Naive thymus-derived CD4-positive, alpha-beta T cell (primary cell): ENCODE results near the gene SDSL. TPM values are rescaled to one million over a fixed set of nuclear protein-coding genes. Genes with fewer than 3 reads are reported as not detected.

Source experiments
- ATAC-seq: fragments of 150-1000 bp; cut with Tn5 transposase; 2 replicates; pipeline ENCODE4 v1.10.0; 2021; ENCODE audit warnings: mild to moderate bottlenecking, moderate library complexity
- CTCF ChIA-PET: fragments of 350-600 bp; sonication (Branson Sonifier 250); formaldehyde crosslinking; loops from one replicate; lab custom pipeline; 2021; ENCODE audit warnings: antibody characterized with exemption; lab: Charles Lee
- POLR2A ChIA-PET: fragments of 350-600 bp; sonication (Branson Sonifier 250); formaldehyde crosslinking; loops from one replicate; lab custom pipeline; 2021; ENCODE audit warnings: antibody characterized with exemption, inconsistent platforms; lab: Charles Lee
- DNase-seq, 9 donors: peaks; one replicate each; pipeline versions ENCODE4 v3.0.0 to v3.0.0-alpha.2; 2020 to 2022; ENCODE audit warnings: mixed read lengths in 1 of 9
- H3K27ac ChIP-seq: one replicate; pipeline ENCODE4 v1.7.0; 2013; ENCODE audit warnings: mild to moderate bottlenecking, low read depth, low read length, moderate library complexity
- H3K27me3 ChIP-seq, 2 donors: one replicate each; pipeline ENCODE4 v1.7.0; 2013; ENCODE audit warnings: low read length in 2 of 2, mild to moderate bottlenecking in 2 of 2, moderate library complexity in 2 of 2; ENCODE audit not compliant: control insufficient read depth in 2 of 2, insufficient read depth in 2 of 2
- H3K36me3 ChIP-seq, 3 experiments: 1 replicate in 2 of 3; 2 replicates in 1 of 3; pipeline ENCODE4 v1.7.0; 2013; ENCODE audit warnings: low read length in 3 of 3, mild to moderate bottlenecking in 3 of 3, moderate library complexity in 1 of 3; ENCODE audit not compliant: insufficient read depth in 3 of 3, control insufficient read depth in 2 of 3
- H3K4me1 ChIP-seq, 2 donors: one replicate each; pipeline ENCODE4 v1.7.0; 2013; ENCODE audit warnings: low read length in 2 of 2, mild to moderate bottlenecking in 2 of 2, moderate library complexity in 1 of 2; ENCODE audit not compliant: control insufficient read depth in 2 of 2, insufficient read depth in 2 of 2
- H3K4me3 ChIP-seq: 2 replicates; pipeline ENCODE4 v1.7.0; 2013; ENCODE audit warnings: mild to moderate bottlenecking, low read length
- H3K9me3 ChIP-seq, 3 experiments: 1 replicate in 2 of 3; 2 replicates in 1 of 3; pipeline ENCODE4 v1.7.0; 2013; ENCODE audit warnings: low read length in 3 of 3; ENCODE audit not compliant: control insufficient read depth in 2 of 3
- H3K27ac Mint-ChIP-seq, 9 donors: one replicate each; pipeline ENCODE4 v1.8.0; 2020 to 2022; ENCODE audit warnings: mixed read lengths in 9 of 9, mild to moderate bottlenecking in 8 of 9, moderate library complexity in 5 of 9, inconsistent platforms in 2 of 9
- H3K27me3 Mint-ChIP-seq, 5 donors: one replicate each; pipeline ENCODE4 v1.8.0; 2021 to 2022; ENCODE audit warnings: mixed read lengths in 5 of 5, mild to moderate bottlenecking in 1 of 5
- H3K36me3 Mint-ChIP-seq, 5 donors: one replicate each; pipeline ENCODE4 v1.8.0; 2020 to 2022; ENCODE audit warnings: mixed read lengths in 5 of 5, mild to moderate bottlenecking in 3 of 5, inconsistent platforms in 1 of 5
- H3K4me1 Mint-ChIP-seq, 7 donors: one replicate each; pipeline ENCODE4 v1.8.0; 2020 to 2022; ENCODE audit warnings: mixed read lengths in 7 of 7, mild to moderate bottlenecking in 3 of 7, inconsistent platforms in 1 of 7
- H3K4me3 Mint-ChIP-seq, 10 donors: one replicate each; pipeline ENCODE4 v1.8.0; 2020 to 2022; ENCODE audit warnings: mild to moderate bottlenecking in 10 of 10, mixed read lengths in 10 of 10, moderate library complexity in 6 of 10, inconsistent platforms in 2 of 10
- H3K9me3 Mint-ChIP-seq, 11 donors: one replicate each; pipeline ENCODE4 v1.8.0; 2020 to 2022; ENCODE audit warnings: mixed read lengths in 11 of 11, mild to moderate bottlenecking in 4 of 11, inconsistent platforms in 1 of 11, moderate library complexity in 1 of 11
- intact Hi-C, 2 donors: fragments of 100-400 bp; cut with micrococcal nuclease; formaldehyde crosslinking; loops; one replicate each; pipeline ENCODE4 v1.15.1; 2023
- polyA plus RNA-seq, 2 donors: library from polyadenylated mRNA; unstranded; fragments of 300-500 nt; fragmentation: Illumina TruSeq; gene quantifications; one replicate each; pipeline ENCODE4 v1.2.3, GENCODE V29; 2021
- total RNA-seq, 6 experiments: library from RNA in 5 of 6; stranded (reverse) in 5 of 6; gene quantifications; 1 replicate in 5 of 6; 2 replicates in 1 of 6; pipeline ENCODE4 v1.2.3 and lab custom pipeline; 2021 to 2026

The SDSL gene
- total and polyA plus RNA-seq, 7 experiments from 2014 or later = 0.46 to 2.5 (median 1.7) TPM; not detected in 3

DNA sequence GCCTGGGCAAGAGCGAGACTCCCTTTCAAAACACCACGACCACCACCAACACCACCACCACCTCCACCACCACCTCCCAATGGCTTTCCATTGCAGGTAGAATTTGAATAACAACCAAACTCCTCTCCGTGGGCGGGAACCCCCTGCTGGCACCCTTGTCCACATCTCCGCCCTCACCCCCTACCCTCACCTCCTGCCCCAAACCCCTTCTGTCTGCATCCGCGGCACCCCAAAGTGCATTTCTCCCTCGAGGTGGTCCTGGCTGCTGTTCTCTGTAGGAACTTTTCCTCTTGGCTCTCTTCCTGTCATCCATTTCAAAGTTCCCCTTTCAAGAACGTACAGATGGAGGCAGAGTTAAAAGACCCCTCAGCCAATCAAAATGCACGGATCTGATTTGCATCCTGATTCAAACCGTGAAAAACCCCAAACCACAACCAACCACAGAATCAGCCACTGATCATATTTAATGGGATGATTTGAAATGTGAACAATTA is 3.8 kb downstream of the SDSL start:
- no peaks in the 10 kb centered on the region for H3K36me3 Mint-ChIP-seq
- Histone ChIP-seq H3K27me3 (no peaks in the 10 kb centered on the region), H3K4me1 (no peaks in the 10 kb centered on the region), H3K9me3 (no peaks in the 10 kb centered on the region), H3K4me3 (no peak overlapping the region), H3K36me3 (no peaks in the 10 kb centered on the region), H3K27ac (no peak overlapping the region)
- H3K27me3 Mint-ChIP-seq = peaks cover 0 to 28% (median 6%) of the 10 kb centered on the region in 5 donors
- H3K4me1 Mint-ChIP-seq = peaks cover 0 to 18% (median 7%) of the 10 kb centered on the region in 7 donors
- ATAC-seq (no peak), DNase-seq (no peak)
- ChIA-PET POLR2A (no interaction called here), CTCF (interaction anchor here (0.5 to 1.6 kb wide), 8 partner anchors 26 to 433 kb away, joined by 3 to 5 read pairs (median 3); no protein-coding TSS in a partner anchor)
- H3K9me3 Mint-ChIP-seq = peaks cover 0 to 3% (median 0%) of the 10 kb centered on the region in 11 donors
- intact Hi-C loops = loop anchor here in 1 of 2 donors (1.0 to 10.0 kb wide), 3 partner anchors 114 to 381 kb away; no protein-coding TSS in a partner anchor
- no peak overlapping the region for H3K4me3 Mint-ChIP-seq
- H3K27ac Mint-ChIP-seq = no peak overlapping the region

DNA sequence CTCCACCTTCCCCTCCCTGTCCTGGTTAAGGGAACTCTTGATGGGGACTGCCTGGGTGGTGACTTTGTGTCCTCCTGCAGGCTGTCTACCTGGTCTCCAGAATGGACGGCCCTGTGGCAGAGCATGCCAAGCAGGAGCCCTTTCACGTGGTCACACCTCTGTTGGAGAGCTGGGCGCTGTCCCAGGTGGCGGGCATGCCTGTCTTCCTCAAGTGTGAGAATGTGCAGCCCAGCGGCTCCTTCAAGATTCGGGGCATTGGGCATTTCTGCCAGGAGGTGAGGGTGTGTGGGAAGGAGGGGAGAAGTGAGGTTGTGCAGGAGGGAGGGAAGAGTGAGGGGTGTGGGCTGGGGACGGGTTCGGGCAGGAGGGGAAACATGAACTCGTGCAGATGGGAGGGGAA is 5.7 kb downstream of the SDSL start:
- CTCF ChIA-PET = no interaction called here
- H3K27me3 Mint-ChIP-seq = peaks cover 0 to 36% (median 6%) of the 10 kb centered on the region in 5 donors
- no peak for DNase-seq

DNA sequence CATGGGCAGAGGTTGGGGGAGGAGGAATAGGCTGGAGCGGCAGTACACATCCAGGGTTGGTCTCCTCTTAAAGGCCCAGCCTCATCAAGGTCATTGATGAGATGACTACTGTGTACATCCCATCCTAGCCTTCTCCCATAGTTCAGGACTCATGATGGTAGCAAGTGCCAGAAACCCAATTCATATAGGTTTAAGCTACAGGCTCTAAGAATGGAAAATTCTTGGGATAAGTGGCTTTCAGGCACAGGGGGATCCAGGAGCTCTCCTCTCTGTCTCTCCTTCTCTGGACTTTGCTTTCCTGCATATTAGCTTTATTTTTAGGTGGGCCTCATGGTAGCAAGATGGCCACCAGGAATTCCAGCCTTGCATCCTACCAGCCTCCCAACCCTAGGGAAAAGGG is 6.3 kb downstream of the SDSL start:
- no peak overlapping the region for H3K4me3 ChIP-seq
- H3K9me3 Mint-ChIP-seq = peaks cover 0 to 3% (median 0%) of the 10 kb centered on the region in 11 donors
- H3K27ac Mint-ChIP-seq = no peak overlapping the region
- ChIA-PET POLR2A (no interaction called here), CTCF (no interaction called here)
- no peaks in the 10 kb centered on the region for H3K27me3 ChIP-seq
- DNase-seq (no peak), ATAC-seq (no peak)
- H3K36me3 ChIP-seq = no peaks in the 10 kb centered on the region
- no peak overlapping the region for H3K27ac ChIP-seq
- H3K27me3 Mint-ChIP-seq = peaks cover 0 to 39% (median 6%) of the 10 kb centered on the region in 5 donors
- H3K4me1 Mint-ChIP-seq = peaks cover 0 to 8% (median 0%) of the 10 kb centered on the region in 7 donors
- H3K9me3 ChIP-seq = no peaks in the 10 kb centered on the region
- H3K4me3 Mint-ChIP-seq = no peak overlapping the region
- H3K4me1 ChIP-seq = no peaks in the 10 kb centered on the region
- intact Hi-C loops = loop anchor here in 1 of 2 donors (10.0 kb wide), 1 partner anchor 384 kb away; no protein-coding TSS in a partner anchor
- no peaks in the 10 kb centered on the region for H3K36me3 Mint-ChIP-seq

More for the DNA sequence above, 5.7 kb downstream of the SDSL start:
- no peak overlapping the region for H3K27ac ChIP-seq
- intact Hi-C loops = loop anchor here in 1 of 2 donors (10.0 kb wide), 1 partner anchor 383 kb away; no protein-coding TSS in a partner anchor
- H3K4me1 ChIP-seq = no peaks in the 10 kb centered on the region
- Mint-ChIP-seq H3K9me3 (peaks cover 0 to 3% (median 0%) of the 10 kb centered on the region in 11 donors), H3K4me1 (peaks cover 0 to 8% (median 0%) of the 10 kb centered on the region in 7 donors), H3K36me3 (no peaks in the 10 kb centered on the region), H3K27ac (no peak overlapping the region), H3K4me3 (no peak overlapping the region)
- H3K27me3 ChIP-seq = no peaks in the 10 kb centered on the region
- no peak overlapping the region for H3K4me3 ChIP-seq
- no peak for ATAC-seq
- no peaks in the 10 kb centered on the region for H3K9me3 ChIP-seq
- POLR2A ChIA-PET = no interaction called here
- no peaks in the 10 kb centered on the region for H3K36me3 ChIP-seq

DNA sequence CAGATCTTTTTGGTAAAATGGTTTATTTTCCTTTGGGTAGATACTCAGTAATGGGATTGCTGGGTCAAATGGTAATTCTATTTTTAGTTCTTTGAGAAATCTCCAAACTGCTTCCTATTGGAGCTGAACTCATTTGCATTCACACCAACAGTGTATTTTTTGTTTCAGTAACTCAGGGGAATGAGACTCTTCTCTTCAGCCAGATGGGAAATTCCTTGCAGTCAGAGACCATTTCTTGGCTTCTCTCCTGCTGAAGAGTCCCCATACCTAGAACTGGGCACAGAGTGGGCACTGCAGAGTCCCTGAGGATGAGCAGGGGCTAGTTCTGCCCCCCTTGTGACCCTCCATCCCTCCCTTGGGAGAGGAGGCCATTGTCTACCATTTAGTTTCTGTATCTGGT is 10.8 kb downstream of the SDSL start:
- H3K27me3 Mint-ChIP-seq = peaks cover 0 to 31% (median 4%) of the 10 kb centered on the region in 5 donors

DNA sequence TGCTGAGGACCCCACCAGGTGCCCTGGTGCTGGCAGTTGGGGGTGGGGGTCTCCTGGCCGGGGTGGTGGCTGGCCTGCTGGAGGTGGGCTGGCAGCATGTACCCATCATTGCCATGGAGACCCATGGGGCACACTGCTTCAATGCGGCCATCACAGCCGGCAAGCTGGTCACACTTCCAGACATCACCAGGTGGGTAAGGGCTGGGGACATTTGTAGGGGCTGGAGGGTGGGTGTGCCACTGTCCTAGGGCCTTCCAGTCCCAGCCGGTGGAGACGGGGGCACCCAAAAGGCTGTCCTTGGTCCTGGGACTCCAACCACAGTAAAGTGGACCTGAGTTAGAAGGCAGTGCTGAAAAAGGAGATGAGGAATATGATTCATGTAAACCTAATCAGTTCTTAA is 13.2 kb downstream of the SDSL start:
- Histone ChIP-seq H3K27me3 (no peaks in the 10 kb centered on the region), H3K27ac (no peak overlapping the region), H3K9me3 (no peaks in the 10 kb centered on the region), H3K4me1 (no peaks in the 10 kb centered on the region), H3K36me3 (no peaks in the 10 kb centered on the region), H3K4me3 (no peak overlapping the region)
- intact Hi-C loops = no loop called here
- H3K27ac Mint-ChIP-seq = no peak overlapping the region
- no peak for DNase-seq
- H3K4me3 Mint-ChIP-seq = no peak overlapping the region
- ChIA-PET POLR2A (no interaction called here), CTCF (no interaction called here)
- H3K4me1 Mint-ChIP-seq = peaks cover 0 to 2% (median 0%) of the 10 kb centered on the region in 7 donors
- H3K9me3 Mint-ChIP-seq = no peaks in the 10 kb centered on the region
- peaks cover 0 to 19% (median 4%) of the 10 kb centered on the region in 5 donors for H3K27me3 Mint-ChIP-seq
- no peak for ATAC-seq
- H3K36me3 Mint-ChIP-seq = no peaks in the 10 kb centered on the region

More for the DNA sequence above, 10.8 kb downstream of the SDSL start:
- no peaks in the 10 kb centered on the region for H3K4me1 ChIP-seq
- H3K9me3 ChIP-seq = no peaks in the 10 kb centered on the region
- ChIA-PET POLR2A (no interaction called here), CTCF (no interaction called here)
- Mint-ChIP-seq H3K4me3 (no peak overlapping the region), H3K9me3 (peaks cover 0 to 3% (median 0%) of the 10 kb centered on the region in 11 donors), H3K4me1 (peaks cover 0 to 2% (median 0%) of the 10 kb centered on the region in 7 donors), H3K27ac (no peak overlapping the region), H3K36me3 (no peaks in the 10 kb centered on the region)
- intact Hi-C loops = no loop called here
- H3K36me3 ChIP-seq = no peaks in the 10 kb centered on the region
- no peak overlapping the region for H3K4me3 ChIP-seq
- no peak for ATAC-seq
- DNase-seq = no peak
- H3K27me3 ChIP-seq = no peaks in the 10 kb centered on the region
- no peak overlapping the region for H3K27ac ChIP-seq

DNA sequence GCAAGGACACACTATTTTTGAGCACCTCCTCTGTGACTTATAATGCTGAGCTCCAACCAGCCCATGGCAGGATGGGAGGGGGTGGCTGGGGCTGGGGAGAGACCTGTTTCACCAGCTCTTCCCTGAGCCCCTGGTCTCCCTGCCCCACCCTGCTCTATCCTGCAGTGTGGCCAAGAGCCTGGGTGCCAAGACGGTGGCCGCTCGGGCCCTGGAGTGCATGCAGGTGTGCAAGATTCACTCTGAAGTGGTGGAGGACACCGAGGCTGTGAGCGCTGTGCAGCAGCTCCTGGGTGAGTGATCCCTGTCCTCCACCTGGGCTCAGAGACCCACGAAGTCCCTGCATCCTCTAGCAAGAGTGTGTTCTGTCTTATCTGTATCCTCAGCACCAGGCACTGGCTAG is 14.4 kb downstream of the SDSL start:
- ChIA-PET CTCF (no interaction called here), POLR2A (no interaction called here)
- intact Hi-C loops = no loop called here
- ATAC-seq (no peak), DNase-seq (no peak)
- no peaks in the 10 kb centered on the region for H3K36me3 Mint-ChIP-seq
- no peak overlapping the region for H3K27ac Mint-ChIP-seq
- no peaks in the 10 kb centered on the region for H3K27me3 ChIP-seq
- H3K4me3 Mint-ChIP-seq = no peak overlapping the region
- H3K27me3 Mint-ChIP-seq = peaks cover 0 to 12% (median 4%) of the 10 kb centered on the region in 5 donors
- H3K4me1 ChIP-seq = no peaks in the 10 kb centered on the region
- no peaks in the 10 kb centered on the region for H3K9me3 Mint-ChIP-seq
- H3K36me3 ChIP-seq = no peaks in the 10 kb centered on the region
- peaks cover 0 to 2% (median 0%) of the 10 kb centered on the region in 7 donors for H3K4me1 Mint-ChIP-seq
- H3K4me3 ChIP-seq = no peak overlapping the region
- H3K9me3 ChIP-seq = no peaks in the 10 kb centered on the region
- H3K27ac ChIP-seq = no peak overlapping the region
